RCC 7860 (cell line): ENCODE measurements around the gene CCDC146.
"Not testable (repeated sequence)": the region's sequence is repeated elsewhere in the genome, so short reads cannot be mapped to it uniquely, and the experiment has no call there.

ENCODE experiments used
- DNase-seq: peaks from one replicate; pipeline ENCODE4 v3.0.0-alpha.2; 2015; ENCODE audit warnings: low spot score
- FAIRE-seq: peaks from 2 replicates; lab custom pipeline; 2012; peaks lifted over from hg19 to GRCh38; lab: Jason Lieb, UNC

CCDC146 gene

DNA sequence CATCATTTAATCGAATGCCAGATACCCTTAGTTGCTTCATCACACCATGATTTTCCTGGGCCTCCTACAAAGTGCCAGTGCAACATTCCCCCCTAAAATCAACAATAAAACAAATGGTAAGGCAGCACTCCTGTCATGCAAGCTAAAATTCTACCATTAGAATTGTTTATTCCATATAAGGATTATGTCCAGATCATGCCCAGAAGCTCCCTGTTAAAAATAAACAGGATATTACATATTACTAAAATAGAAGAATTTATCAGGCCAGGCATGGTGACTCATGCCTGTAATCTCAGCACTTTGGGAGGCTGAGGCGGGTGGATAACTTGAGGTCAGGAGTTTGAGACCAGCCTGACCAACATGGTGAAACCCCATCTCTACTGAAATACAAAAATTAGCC, 153.2 kb downstream of the CCDC146 start:
- FAIRE-seq, DNase-seq: not testable (repeated sequence)

DNA sequence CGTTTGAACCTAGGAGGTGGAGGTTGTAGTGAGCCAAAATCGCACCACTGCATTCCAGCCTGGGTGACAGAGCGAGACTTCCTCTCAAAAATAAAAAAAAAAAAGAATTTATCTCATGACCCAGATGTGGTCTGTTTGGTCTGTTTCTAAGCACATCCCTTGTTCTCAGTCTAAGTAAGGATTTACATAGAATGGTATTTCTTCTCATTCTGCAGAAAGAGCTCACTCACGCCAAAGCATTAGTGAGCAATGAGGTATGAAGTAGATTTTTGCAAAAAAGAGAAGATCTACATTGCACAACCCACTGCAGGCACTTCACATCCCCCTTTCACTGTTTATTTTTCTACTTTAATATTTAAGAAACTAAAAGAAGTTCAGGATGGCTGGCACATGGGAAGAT, 153.7 kb downstream of the CCDC146 start:
- DNase-seq, result no peak

DNA sequence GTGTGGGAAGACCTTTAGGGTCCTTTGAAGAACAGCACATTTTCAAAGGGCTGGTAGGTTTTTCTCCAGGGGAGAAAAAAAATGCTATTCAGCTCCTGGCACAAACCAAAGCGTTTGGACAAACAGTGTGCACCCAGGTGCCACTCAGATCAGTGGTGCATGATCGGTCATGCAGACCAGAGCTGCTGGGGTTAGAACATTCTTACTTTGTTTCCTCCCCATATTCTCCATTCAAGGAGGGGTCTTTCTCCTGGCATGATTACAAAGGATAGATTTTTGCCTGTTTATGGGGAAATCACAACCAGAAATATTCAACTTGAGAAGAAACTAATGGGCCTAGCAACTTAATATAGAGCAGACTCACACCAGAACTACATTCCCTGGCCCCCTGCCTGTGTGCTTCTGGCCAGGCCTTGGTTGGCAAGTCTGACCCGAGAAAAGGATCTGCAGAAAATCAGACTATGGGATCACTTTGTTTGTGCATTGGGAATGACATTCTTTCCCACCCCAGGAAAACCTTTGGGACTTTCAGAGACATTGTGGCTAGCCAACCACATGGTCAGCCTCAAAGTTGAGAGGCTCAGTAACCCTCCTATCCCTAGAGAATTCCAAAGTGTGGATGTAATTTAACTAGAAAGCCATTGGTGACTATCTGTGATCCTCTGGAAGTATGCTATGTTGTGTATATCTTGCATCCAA, 159.5 kb downstream of the CCDC146 start:
- no peak for DNase-seq
- FAIRE-seq, result peak; percentile 2

More for the DNA sequence above, 153.7 kb downstream of the CCDC146 start:
- FAIRE-seq, result no peak

GRCh38 chr7:77282897-77283296, 160.5 kb downstream of the CCDC146 start:
- no peak for FAIRE-seq
- DNase-seq, result no peak

DNA sequence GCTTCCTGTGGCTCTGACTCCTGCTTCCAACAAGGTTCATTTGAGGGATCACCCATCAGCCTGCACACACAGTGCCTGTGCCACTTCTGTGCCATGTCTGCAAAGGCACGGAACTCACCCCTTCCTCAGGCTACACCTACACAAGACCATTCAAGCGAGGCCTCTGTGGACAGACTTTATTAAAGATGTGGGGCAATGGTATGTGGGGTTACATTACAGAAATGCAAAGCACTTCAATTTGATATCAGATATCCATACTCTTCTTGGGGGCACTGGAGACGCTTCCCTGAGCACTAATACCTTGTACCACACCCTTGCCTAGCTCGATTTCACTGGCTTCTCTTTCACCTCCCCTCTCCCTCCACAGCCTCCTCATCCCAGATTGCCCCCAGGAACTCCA, 161.6 kb downstream of the CCDC146 start:
- FAIRE-seq (no peak), DNase-seq (no peak)

DNA sequence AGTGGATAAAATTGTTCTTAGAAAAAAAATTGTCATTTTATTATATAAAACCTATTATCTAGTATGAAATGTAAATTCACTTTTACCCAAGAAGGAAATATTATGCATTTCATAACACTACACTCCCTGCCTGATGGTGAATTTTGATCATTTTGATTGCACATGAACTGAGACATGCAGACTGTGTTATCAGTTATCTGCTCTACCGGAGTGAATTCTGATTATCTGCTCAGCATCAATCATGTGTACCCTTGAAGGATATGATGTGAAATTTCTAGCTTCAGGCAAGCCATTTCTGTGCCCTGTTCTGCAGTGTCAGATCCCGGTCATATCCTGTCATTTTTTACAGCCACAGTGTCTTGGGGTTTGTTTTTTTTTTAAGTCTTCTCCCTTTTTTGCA, 162.2 kb downstream of the CCDC146 start:
- no peak for DNase-seq
- no peak for FAIRE-seq

- DNase-seq (no peak), FAIRE-seq (no peak)
These were observed 166.4 kb downstream of the CCDC146 start for GRCh38 chr7:77288676-77289320.

DNA sequence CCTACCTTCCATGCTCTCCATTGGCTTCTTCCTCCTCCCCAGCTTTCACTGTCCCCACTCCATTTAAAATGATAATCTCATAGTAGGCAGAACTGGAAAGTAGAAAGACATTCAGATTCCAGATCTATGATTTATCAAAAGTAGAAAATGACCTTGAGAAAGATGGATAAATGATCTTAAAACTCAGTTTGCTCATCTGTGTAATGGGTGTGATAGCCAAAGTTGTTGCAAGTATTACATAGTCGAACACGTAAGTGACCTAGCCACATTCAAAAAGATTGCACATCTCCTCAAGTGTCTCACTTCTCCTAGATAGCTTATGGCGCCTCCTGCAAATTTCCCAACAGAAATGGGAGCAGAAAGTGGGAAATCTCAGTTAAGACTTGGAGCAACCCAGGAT, 167.0 kb downstream of the CCDC146 start:
- FAIRE-seq (no peak), DNase-seq (no peak)

GRCh38 chr7:77290425-77290824, 168.0 kb downstream of the CCDC146 start:
- no peak for FAIRE-seq

GRCh38 chr7:77293046-77293445, 170.6 kb downstream of the CCDC146 start:
- DNase-seq (no peak), FAIRE-seq (no peak)

More at GRCh38 chr7:77290425-77290824, 168.0 kb downstream of the CCDC146 start:
- DNase-seq, result no peak

DNA sequence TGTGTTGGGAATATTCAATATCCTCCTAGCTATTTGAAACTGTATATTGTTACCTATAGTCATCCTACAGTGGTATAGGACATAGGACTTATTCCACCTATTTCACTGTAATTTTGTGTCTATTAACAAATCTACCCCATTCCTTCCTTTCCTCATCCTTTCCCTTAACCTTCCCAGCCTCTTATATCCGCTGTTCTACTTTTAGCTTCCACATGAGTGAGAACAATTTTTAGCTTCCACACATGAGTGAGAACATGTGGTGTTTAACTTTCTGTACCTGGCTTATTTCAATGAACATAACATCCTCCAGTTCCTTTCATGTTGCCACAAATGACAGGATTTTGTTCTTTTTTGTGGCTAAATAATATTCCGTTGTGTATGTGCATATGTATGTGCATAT, 173.1 kb downstream of the CCDC146 start:
- no peak for FAIRE-seq
- no peak for DNase-seq

DNA sequence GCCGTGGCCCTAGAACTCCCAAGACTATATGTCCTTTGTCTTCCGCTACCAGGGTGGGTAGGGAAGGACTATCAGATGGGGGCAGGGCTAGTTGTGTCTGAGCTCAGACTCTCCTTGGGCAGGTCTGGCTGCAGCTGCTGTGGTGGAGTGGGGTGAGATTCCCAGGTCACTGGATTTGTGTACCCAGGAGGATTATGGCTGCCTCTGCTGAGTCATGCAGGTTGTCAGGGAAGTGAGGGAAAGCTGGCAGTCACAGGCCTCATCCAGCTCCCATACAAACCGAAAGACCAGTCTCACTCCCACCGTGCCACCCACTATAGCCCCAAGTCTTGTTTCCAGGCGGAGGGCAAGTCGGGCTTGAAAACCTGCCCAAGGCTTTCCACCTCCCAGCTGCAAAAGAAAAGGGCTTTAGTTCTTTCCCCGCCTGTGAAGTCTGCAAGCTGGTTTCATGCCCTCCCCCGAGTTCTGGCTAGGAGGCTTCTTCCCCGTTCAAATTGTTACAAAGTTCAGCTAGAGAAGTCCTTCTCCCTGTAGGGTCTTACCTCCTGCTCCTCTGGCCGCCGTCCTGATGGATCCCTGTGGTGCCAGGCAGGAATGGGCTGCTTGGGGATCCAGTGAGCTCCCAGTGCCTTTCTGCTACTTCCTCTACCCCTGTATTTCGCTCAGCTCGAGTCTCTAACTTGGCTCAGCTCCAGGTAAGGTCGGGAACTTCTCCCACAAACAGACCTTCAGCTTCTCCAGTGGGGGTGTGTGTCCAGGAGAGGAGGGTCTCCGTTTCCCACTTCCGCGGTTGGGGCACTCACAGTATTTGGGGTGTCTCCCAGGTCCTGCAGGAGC, 184.0 kb downstream of the CCDC146 start:
- FAIRE-seq, result no peak
- DNase-seq, result no peak

- DNase-seq (no peak), FAIRE-seq (no peak)
These were observed 186.4 kb downstream of the CCDC146 start for GRCh38 chr7:77308792-77309191.

DNA sequence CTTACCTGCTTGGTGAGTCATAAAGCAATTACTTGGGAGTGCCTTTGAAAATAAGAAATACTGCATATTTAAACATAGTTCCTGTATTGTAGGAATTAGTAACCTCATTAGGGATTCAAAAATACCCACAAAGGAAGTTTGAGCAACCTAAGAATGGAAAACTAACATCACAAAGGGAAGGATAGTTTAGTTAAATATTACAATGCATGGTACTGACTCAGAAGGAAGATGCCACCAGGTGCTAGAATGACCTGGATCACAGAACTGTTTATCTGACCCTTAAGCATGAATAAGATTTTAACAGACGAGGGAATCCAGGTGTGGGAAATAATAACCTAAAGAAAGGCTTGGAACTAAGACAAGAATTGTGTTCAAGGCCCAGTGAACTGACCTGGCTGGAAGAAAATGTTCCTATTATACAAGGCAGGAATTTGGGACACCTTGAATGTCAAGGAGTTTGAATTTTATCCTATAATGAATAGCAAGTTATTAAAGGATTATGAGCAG, 187.4 kb downstream of the CCDC146 start:
- DNase-seq (no peak), FAIRE-seq (no peak)

GRCh38 chr7:77310982-77311381, 188.6 kb downstream of the CCDC146 start:
- DNase-seq (no peak), FAIRE-seq (no peak)

- no peak for DNase-seq
- no peak for FAIRE-seq
These were observed 190.7 kb downstream of the CCDC146 start for GRCh38 chr7:77313085-77313484.

GRCh38 chr7:77313876-77314480, 191.6 kb downstream of the CCDC146 start:
- no peak for FAIRE-seq
- DNase-seq, result no peak

- FAIRE-seq, result no peak
- no peak for DNase-seq
These were observed 192.8 kb downstream of the CCDC146 start for GRCh38 chr7:77315182-77315591.

DNA sequence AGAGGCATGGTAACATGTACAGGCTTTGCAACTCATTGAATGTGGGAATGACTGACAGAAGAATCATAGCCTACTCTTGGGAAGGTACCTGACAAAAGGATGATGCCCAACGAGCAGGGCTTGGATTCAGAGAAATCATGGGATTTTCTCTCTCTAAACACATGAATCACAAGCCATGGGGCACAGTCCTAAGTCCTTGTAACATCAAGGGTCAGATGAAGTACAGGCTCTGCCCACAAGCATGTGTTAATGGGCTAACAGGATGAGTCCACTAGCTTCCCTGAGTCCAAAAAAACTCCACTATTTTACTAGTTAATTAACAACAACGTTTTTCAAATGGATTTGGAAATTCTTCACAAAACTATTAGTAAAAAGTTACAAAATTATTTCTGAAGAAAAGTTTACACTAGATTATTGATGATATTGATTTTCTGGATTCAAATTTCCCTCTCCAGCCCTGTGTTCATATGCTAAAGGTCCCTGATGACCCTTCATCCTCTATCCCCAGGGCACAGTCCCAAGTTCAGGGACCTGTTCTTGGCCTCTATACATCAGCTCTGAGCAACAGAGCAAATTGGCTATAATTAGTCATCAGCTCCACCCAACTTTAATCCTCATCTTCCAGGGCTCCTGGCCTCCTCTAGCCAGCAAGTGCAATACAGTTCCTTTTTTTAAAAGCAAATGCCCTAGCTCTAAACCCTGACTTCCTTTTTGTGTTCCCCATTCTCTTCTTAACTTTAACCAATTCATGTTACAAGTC, 194.0 kb downstream of the CCDC146 start:
- no peak for DNase-seq
- FAIRE-seq, result no peak

DNA sequence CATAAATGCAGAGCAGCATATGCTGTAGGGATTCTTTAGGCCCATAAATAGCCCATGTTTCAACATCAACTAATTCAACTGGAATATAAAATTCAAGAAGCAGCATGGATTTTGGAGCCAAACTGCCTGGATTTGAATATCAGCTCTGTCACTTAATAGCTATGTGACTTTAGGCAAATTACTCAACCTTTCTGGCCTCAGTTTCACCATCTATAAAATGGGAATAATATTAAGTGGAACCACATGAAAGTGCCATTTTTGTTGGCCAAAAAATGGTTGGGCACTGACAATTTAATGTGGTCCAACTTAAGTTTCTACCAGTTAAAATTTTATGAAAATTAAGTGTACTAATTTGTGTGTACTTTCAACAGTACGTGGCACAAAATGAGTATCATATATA, 195.6 kb downstream of the CCDC146 start:
- FAIRE-seq, result no peak
- no peak for DNase-seq
